OCI-LY3 (cell line): ENCODE measurements around the gene NPHP4.

ENCODE experiments used
- H2AFZ ChIP-seq: fragments of 200-600, 300-600 bp; shearing (Covaris generic); 2 replicates; pipeline ENCODE4 v1.6.0; 2014; ENCODE audit warnings: antibody characterized with exemption, low read depth, low read length
- H3K27ac ChIP-seq: fragments of 200-600, 300-600 bp; sonication (generic); 2 replicates; pipeline ENCODE4 v1.5.1; 2014; ENCODE audit warnings: mild to moderate bottlenecking, low read length, moderate library complexity, mixed read lengths
- H3K27me3 ChIP-seq: fragments of 200-600, 300-600 bp; sonication (generic); 2 replicates; pipeline ENCODE4 v1.6.1; 2014; ENCODE audit warnings: low read depth, low read length, mixed read lengths
- H3K36me3 ChIP-seq: fragments of 200-600, 300-600 bp; sonication (generic); replicated peaks from 2 replicates; pipeline ENCODE3; 2014; ENCODE audit warnings: low read depth, low read length, mixed read lengths
- H3K4me1 ChIP-seq: fragments of 300-600, 200-600 bp; sonication (generic); 2 replicates; pipeline ENCODE4 v1.6.1; 2014; ENCODE audit warnings: low read length, mixed read lengths
- H3K4me2 ChIP-seq: fragments of 200-600, 300-600 bp; sonication (generic); 2 replicates; pipeline ENCODE4 v1.6.1; 2014; ENCODE audit warnings: low read length, mixed read lengths
- H3K4me3 ChIP-seq: fragments of 300-600, 200-600 bp; sonication (generic); 2 replicates; pipeline ENCODE4 v1.5.1; 2014; ENCODE audit warnings: antibody characterized with exemption, mild to moderate bottlenecking, low read length, moderate library complexity
- H3K79me2 ChIP-seq: fragments of 300-600, 200-600 bp; shearing (Covaris generic); 2 replicates; pipeline ENCODE4 v1.6.1; 2014; ENCODE audit warnings: mild to moderate bottlenecking, low read length, mixed read lengths
- H3K9ac ChIP-seq: fragments of 300-600, 200-600 bp; shearing (Covaris generic); 2 replicates; pipeline ENCODE4 v1.6.0; 2014; ENCODE audit warnings: mild to moderate bottlenecking, low read length, moderate library complexity
- H3K9me3 ChIP-seq: fragments of 200-600, 300-600 bp; shearing (Covaris generic); 2 replicates; pipeline ENCODE4 v1.6.1; 2014; ENCODE audit warnings: low read length, mixed read lengths; ENCODE audit not compliant: insufficient read depth
- H4K20me1 ChIP-seq: fragments of 200-600, 300-600 bp; sonication (generic); 2 replicates; pipeline ENCODE4 v1.6.1; 2016; ENCODE audit warnings: low read length, mixed read lengths; ENCODE audit not compliant: insufficient read depth
- CTCF ChIP-seq: fragments of 200-600, 300-600 bp; sonication (generic); IDR thresholded peaks from 2 replicates; pipeline ENCODE4 v1.5.1; 2014; ENCODE audit warnings: antibody characterized with exemption, low read length, low read depth
- EZH2phosphoT487 ChIP-seq: fragments of 200-600 bp; shearing (Covaris generic); IDR thresholded peaks from 2 replicates; pipeline ENCODE4 v1.6.1; 2018; ENCODE audit warnings: antibody characterized with exemption, mixed run types, low read depth

NPHP4 gene

GRCh38 chr1:5876094-5876650 lies 116.1 kb downstream of the NPHP4 start:
- no peak for TF ChIP-seq CTCF
- TF ChIP-seq EZH2phosphoT487, result no peak
- H3K9ac ChIP-seq, result no peak overlapping the region
- no peak overlapping the region for H2AFZ ChIP-seq
- H3K4me3 ChIP-seq, result no peak overlapping the region
- H3K4me1 ChIP-seq, result no peaks in the 10 kb centered on the region
- no peaks in the 10 kb centered on the region for H3K79me2 ChIP-seq
- H3K4me2 ChIP-seq, result no peak overlapping the region
- H3K27ac ChIP-seq, result no peak overlapping the region
- no peaks in the 10 kb centered on the region for H3K36me3 ChIP-seq
- H4K20me1 ChIP-seq, result no peaks in the 10 kb centered on the region
- no peaks in the 10 kb centered on the region for H3K27me3 ChIP-seq
- no peaks in the 10 kb centered on the region for H3K9me3 ChIP-seq

- Histone ChIP-seq H3K9ac (no peak overlapping the region), H3K4me2 (no peak overlapping the region), H3K27ac (no peak overlapping the region), H3K4me1 (no peaks in the 10 kb centered on the region), H3K79me2 (no peaks in the 10 kb centered on the region), H3K9me3 (no peaks in the 10 kb centered on the region), H3K36me3 (no peaks in the 10 kb centered on the region), H3K4me3 (no peak overlapping the region), H4K20me1 (no peaks in the 10 kb centered on the region), H2AFZ (no peak overlapping the region), H3K27me3 (no peaks in the 10 kb centered on the region)
- TF ChIP-seq CTCF, result no peak
- no peak for TF ChIP-seq EZH2phosphoT487
Measured at GRCh38 chr1:5875345-5875910, 116.8 kb downstream of the NPHP4 start.

GRCh38 chr1:5874416-5875110 lies 117.7 kb downstream of the NPHP4 start:
- Histone ChIP-seq H3K9ac (no peak overlapping the region), H3K27ac (no peak overlapping the region), H3K4me1 (no peaks in the 10 kb centered on the region), H3K36me3 (no peaks in the 10 kb centered on the region), H4K20me1 (no peaks in the 10 kb centered on the region), H3K27me3 (no peaks in the 10 kb centered on the region), H3K4me2 (no peak overlapping the region), H3K9me3 (no peaks in the 10 kb centered on the region), H3K4me3 (no peak overlapping the region), H3K79me2 (no peaks in the 10 kb centered on the region), H2AFZ (no peak overlapping the region)
- TF ChIP-seq CTCF, result no peak
- no peak for TF ChIP-seq EZH2phosphoT487

- Histone ChIP-seq H3K4me2 (no peak overlapping the region), H3K27me3 (no peaks in the 10 kb centered on the region), H3K9ac (no peak overlapping the region), H3K79me2 (no peaks in the 10 kb centered on the region), H2AFZ (no peak overlapping the region), H3K4me1 (no peaks in the 10 kb centered on the region), H4K20me1 (no peaks in the 10 kb centered on the region), H3K4me3 (no peak overlapping the region), H3K27ac (no peak overlapping the region), H3K9me3 (no peaks in the 10 kb centered on the region), H3K36me3 (no peaks in the 10 kb centered on the region)
- TF ChIP-seq EZH2phosphoT487 (no peak), CTCF (no peak)
Measured at GRCh38 chr1:5873556-5873955, 118.7 kb downstream of the NPHP4 start.
